Mesothelial cell of epicardium (in vitro differentiated cells): Measurements from ENCODE around the gene ZNF593. TPM values are rescaled to one million over a fixed set of nuclear protein-coding genes. Genes with fewer than 3 reads are reported as not detected.

Experiments
- DNase-seq, 2 experiments: peaks; one replicate each; pipeline ENCODE4 v3.0.0; 2021; ENCODE audit warnings: low spot score in 2 of 2; ENCODE audit not compliant: unreplicated experiment in 2 of 2
- H3K27ac Mint-ChIP-seq: 2 replicates; pipeline ENCODE4 v1.8.0; 2021; ENCODE audit warnings: mixed read lengths
- H3K27me3 Mint-ChIP-seq: 2 replicates; pipeline ENCODE4 v1.8.0; 2021; ENCODE audit warnings: low read depth, mixed read lengths
- H3K36me3 Mint-ChIP-seq: 2 replicates; pipeline ENCODE4 v1.8.0; 2021; ENCODE audit warnings: mixed read lengths
- H3K4me1 Mint-ChIP-seq: 2 replicates; pipeline ENCODE4 v1.8.0; 2021; ENCODE audit warnings: mixed read lengths
- H3K4me3 Mint-ChIP-seq: 2 replicates; pipeline ENCODE4 v1.8.0; 2021; ENCODE audit warnings: mild to moderate bottlenecking, moderate library complexity, mixed read lengths
- H3K9me3 Mint-ChIP-seq: 2 replicates; pipeline ENCODE4 v1.8.0; 2021; ENCODE audit warnings: mixed read lengths
- total RNA-seq: library from RNA; stranded (reverse); gene quantifications from 3 replicates; pipeline ENCODE4 v1.2.1, GENCODE V29; 2021
- TF ChIP-seq, protein P1 (sequence below): fragments of 200-600 bp; sonication (generic); IDR thresholded peaks from one replicate; pipeline ENCODE4 v1.5.0; 2021; ENCODE audit warnings: antibody characterized with exemption; ENCODE audit not compliant: unreplicated experiment

The ZNF593 gene
- total RNA-seq, 1 donor from 2014 or later = 28.7 TPM

DNA sequence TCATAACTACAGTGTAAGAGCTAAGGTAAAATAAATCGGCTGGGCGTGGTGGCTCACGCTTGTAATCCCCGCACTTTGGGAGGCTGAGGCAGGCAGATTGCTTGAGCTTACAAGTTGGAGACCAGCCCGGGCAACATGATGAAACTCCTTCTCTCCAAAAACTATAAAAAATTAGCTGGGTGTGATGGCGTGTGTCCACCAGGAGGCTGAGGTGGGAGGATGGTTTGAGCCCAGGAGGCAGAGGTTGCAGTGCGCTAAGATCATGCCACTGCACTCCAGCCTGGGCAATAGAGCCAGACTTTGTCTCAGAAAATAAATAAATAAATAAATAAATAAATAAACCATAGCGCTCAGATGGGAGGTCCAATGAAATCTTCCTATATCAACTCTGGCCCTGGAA lies 27.5 kb upstream of the ZNF593 start:
- TF ChIP-seq, protein P1, sequence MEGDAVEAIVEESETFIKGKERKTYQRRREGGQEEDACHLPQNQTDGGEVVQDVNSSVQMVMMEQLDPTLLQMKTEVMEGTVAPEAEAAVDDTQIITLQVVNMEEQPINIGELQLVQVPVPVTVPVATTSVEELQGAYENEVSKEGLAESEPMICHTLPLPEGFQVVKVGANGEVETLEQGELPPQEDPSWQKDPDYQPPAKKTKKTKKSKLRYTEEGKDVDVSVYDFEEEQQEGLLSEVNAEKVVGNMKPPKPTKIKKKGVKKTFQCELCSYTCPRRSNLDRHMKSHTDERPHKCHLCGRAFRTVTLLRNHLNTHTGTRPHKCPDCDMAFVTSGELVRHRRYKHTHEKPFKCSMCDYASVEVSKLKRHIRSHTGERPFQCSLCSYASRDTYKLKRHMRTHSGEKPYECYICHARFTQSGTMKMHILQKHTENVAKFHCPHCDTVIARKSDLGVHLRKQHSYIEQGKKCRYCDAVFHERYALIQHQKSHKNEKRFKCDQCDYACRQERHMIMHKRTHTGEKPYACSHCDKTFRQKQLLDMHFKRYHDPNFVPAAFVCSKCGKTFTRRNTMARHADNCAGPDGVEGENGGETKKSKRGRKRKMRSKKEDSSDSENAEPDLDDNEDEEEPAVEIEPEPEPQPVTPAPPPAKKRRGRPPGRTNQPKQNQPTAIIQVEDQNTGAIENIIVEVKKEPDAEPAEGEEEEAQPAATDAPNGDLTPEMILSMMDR = no peak
- Mint-ChIP-seq H3K27ac (no peak overlapping the region), H3K27me3 (peaks cover 5% of the 10 kb centered on the region), H3K36me3 (no peaks in the 10 kb centered on the region), H3K4me3 (no peak overlapping the region), H3K4me1 (peaks cover 2% of the 10 kb centered on the region), H3K9me3 (no peaks in the 10 kb centered on the region)
- DNase-seq = no peak

DNA sequence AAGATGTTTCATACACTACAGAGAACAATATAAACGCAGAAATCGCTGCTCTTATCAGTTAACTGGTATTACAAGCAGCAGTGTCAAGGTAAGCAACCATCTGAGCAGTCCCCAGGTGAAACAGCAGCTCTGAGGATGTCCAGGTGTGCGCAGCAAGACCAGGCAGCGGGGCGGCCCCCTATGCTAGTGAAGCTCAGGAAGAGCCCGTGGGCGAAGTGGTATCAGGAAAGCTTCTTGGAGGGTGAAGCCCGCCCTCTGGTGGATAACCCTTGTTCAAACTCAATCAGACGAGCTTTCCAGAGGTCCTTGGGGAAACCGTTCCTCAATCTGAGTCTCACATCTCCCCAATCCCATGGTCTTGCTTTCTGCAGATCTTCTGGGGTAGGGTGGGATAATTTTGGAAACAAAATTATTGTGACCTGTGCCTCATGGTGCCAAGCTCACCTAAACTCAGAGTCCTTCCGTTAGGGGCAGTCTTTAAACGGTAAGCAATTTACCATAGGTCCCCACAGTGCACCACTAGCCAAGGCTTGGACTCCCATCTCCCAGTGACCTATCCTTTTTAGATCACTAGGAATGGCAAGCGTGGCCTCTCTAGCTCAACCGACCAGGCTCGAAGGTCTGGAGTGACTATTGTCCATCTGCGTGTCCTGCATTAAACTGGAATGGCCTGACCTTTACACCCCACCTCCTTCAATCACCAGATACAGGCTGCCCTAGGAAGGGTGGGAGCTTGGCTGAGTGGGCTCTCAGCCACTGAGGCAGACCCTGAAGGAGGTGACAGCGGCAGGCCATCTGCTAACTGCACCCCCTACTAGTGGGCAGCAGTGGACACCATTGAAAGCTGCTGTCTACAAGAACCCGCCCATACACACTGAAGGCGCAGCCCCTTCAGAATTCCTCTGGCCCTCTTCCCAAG lies 24.4 kb upstream of the ZNF593 start:
- no peaks in the 10 kb centered on the region for H3K9me3 Mint-ChIP-seq
- peak; percentile 54 to 81 for DNase-seq
- TF ChIP-seq, protein P1 = peak; percentile 80
- no peaks in the 10 kb centered on the region for H3K36me3 Mint-ChIP-seq
- H3K27ac Mint-ChIP-seq = no peak overlapping the region
- H3K4me1 Mint-ChIP-seq = peaks cover 2% of the 10 kb centered on the region
- H3K27me3 Mint-ChIP-seq = peaks cover 6% of the 10 kb centered on the region
- H3K4me3 Mint-ChIP-seq = no peak overlapping the region

DNA sequence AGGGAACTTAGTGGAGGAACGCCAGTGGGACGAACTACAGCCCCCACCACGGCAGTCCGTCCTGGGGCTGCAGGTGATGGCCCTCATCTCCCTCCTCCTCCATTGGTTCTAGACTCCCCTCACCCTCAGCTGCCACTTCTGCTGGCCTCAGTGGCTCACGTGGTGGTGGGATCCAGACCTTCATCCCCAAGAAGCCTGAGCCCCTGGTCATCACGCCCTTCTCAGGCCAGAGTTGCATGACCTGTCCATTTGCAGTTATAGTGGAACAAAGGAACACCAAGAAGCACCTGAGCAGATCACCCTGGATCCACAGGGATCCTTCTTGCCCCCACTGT lies 23.8 kb upstream of the ZNF593 start:
- Mint-ChIP-seq H3K9me3 (no peaks in the 10 kb centered on the region), H3K36me3 (no peaks in the 10 kb centered on the region), H3K27ac (no peak overlapping the region), H3K27me3 (peaks cover 6% of the 10 kb centered on the region), H3K4me1 (peaks cover 2% of the 10 kb centered on the region), H3K4me3 (no peak overlapping the region)
- TF ChIP-seq, protein P1 = no peak
- DNase-seq = peak in 1 of 2 experiments; percentile 26

DNA sequence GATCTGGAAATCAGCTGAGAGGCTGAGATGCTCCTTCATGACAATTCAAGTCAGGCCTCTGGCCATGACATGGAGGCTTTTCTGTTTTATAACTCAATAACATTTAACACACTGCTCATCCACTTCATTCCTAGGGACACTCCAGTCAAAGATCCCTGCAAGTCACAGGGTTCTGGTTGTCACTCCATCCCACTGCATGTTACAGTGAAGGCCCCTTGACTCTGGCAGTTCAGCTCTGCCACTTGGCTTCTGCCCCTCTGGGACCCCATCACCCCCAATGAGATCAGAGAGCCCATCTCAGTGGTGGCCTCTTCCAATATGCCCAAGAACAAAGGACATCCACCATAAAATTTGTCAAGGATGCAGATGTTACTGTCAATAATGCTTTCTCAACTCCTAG lies 20.8 kb upstream of the ZNF593 start:
- H3K27me3 Mint-ChIP-seq = peaks cover 6% of the 10 kb centered on the region
- H3K36me3 Mint-ChIP-seq = no peaks in the 10 kb centered on the region
- TF ChIP-seq, protein P1 = no peak
- peaks cover 2% of the 10 kb centered on the region for H3K4me1 Mint-ChIP-seq
- no peak overlapping the region for H3K4me3 Mint-ChIP-seq
- no peaks in the 10 kb centered on the region for H3K9me3 Mint-ChIP-seq
- peak in 1 of 2 experiments; percentile 16 for DNase-seq
- H3K27ac Mint-ChIP-seq = no peak overlapping the region

DNA sequence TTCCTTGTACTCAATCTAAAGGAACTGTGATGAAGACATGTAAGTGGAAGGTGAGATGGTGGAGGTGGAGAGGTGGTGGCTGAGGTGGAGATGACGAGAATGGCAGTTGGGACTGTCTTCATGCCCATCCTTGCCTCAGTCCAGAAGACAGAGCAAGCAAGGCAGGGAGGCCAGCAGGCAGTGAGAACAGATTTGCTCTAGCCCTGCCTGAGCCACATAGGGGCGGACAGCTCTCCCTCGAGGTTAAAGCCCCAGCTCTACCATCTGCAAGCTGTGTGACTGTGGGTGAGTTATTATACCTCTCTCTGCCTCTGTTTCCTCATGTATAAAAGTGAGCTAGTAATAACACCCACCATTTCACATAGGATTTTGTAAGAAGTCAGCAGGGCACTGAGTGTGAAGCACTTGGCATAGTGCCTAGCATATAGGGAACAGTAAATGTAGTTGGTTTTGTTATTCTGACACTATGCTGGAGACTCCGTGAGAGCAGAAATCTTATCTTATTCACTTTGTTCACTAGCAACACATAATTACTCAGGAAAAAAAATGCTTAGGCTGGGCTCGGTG lies 15.7 kb upstream of the ZNF593 start:
- no peak for DNase-seq
- TF ChIP-seq, protein P1 = no peak
- Mint-ChIP-seq H3K9me3 (no peaks in the 10 kb centered on the region), H3K36me3 (no peaks in the 10 kb centered on the region), H3K4me3 (no peak overlapping the region), H3K4me1 (peaks cover 37% of the 10 kb centered on the region), H3K27ac (no peak overlapping the region), H3K27me3 (peaks cover 2% of the 10 kb centered on the region)
